Neutrophil (primary cell): ENCODE results near the gene GRAMD4.

Experiments
- H3K27ac ChIP-seq: fragments of 200-600 bp; sonication (generic); 2 replicates; pipeline ENCODE4 v1.5.1; 2016; ENCODE audit warnings: mild to moderate bottlenecking, moderate library complexity
- H3K27me3 ChIP-seq: fragments of 200-600 bp; sonication (generic); 2 replicates; pipeline ENCODE4 v1.6.0; 2016; ENCODE audit warnings: mild to moderate bottlenecking
- H3K36me3 ChIP-seq: fragments of 200-600 bp; sonication (generic); 2 replicates; pipeline ENCODE4 v1.5.1; 2017
- H3K4me1 ChIP-seq, 2 experiments: fragments of 200-600 bp in 1 of 2; sonication (generic) in 1 of 2; 1 replicate in 1 of 2; 2 replicates in 1 of 2; pipeline versions ENCODE4 v1.5.1 to v1.6.1; 2013 to 2016; ENCODE audit warnings: low read depth in 1 of 2, low read length in 1 of 2, mild to moderate bottlenecking in 1 of 2, moderate library complexity in 1 of 2; ENCODE audit not compliant: control insufficient read depth in 1 of 2, insufficient read depth in 1 of 2
- H3K4me3 ChIP-seq, 2 experiments: fragments of 200-600 bp in 1 of 2; sonication (generic) in 1 of 2; 1 replicate in 1 of 2; 2 replicates in 1 of 2; pipeline ENCODE4 v1.5.1; 2013 to 2016; ENCODE audit warnings: low read depth in 1 of 2, low read length in 1 of 2, mild to moderate bottlenecking in 1 of 2, moderate library complexity in 1 of 2
- H3K9me3 ChIP-seq: fragments of 200-600 bp; sonication (generic); 2 replicates; pipeline ENCODE4 v1.5.1; 2016
- CTCF ChIP-seq: fragments of 200-600 bp; sonication (generic); IDR thresholded peaks from 2 replicates; pipeline ENCODE4 v1.5.1; 2016; ENCODE audit warnings: antibody characterized with exemption

GRAMD4 gene

GRCh38 chr22:46727813-46728364 is 107.7 kb downstream of the GRAMD4 start:
- TF ChIP-seq CTCF, result no peak
- Histone ChIP-seq H3K4me3 (no peak overlapping the region), H3K27me3 (no peaks in the 10 kb centered on the region), H3K4me1 (no peaks in the 10 kb centered on the region), H3K27ac (no peak overlapping the region), H3K36me3 (peaks cover 66% of the 10 kb centered on the region), H3K9me3 (no peaks in the 10 kb centered on the region)

- Histone ChIP-seq H3K9me3 (no peaks in the 10 kb centered on the region), H3K36me3 (peaks cover 62% of the 10 kb centered on the region), H3K27ac (no peak overlapping the region), H3K4me3 (no peak overlapping the region), H3K4me1 (no peaks in the 10 kb centered on the region), H3K27me3 (no peaks in the 10 kb centered on the region)
- TF ChIP-seq CTCF, result no peak
These were observed 108.3 kb downstream of the GRAMD4 start for GRCh38 chr22:46728470-46728869.
